Colonic mucosa (tissue), 4 donors: ENCODE results near the gene XCR1. TPM values are rescaled to one million over a fixed set of nuclear protein-coding genes. Genes with fewer than 3 reads are reported as not detected.

Source experiments
- DNase-seq: peaks from one replicate; pipeline ENCODE4 v3.0.0-alpha.2; 2020
- H3K27ac ChIP-seq: fragments of 200-600 bp; one replicate; pipeline ENCODE4 v1.8.0; 2021
- H3K27me3 ChIP-seq: fragments of 200-600 bp; one replicate; pipeline ENCODE4 v1.8.0; 2021
- H3K36me3 ChIP-seq: fragments of 200-600 bp; one replicate; pipeline ENCODE4 v1.8.0; 2021
- H3K4me1 ChIP-seq: fragments of 200-600 bp; one replicate; pipeline ENCODE4 v1.8.0; 2021; ENCODE audit warnings: mild to moderate bottlenecking
- H3K4me3 ChIP-seq: fragments of 200-600 bp; one replicate; pipeline ENCODE4 v1.8.0; 2021
- H3K9ac ChIP-seq, 2 donors: one replicate each; pipeline ENCODE4 v1.7.0; 2013; ENCODE audit warnings: control low read depth in 2 of 2, low read depth in 2 of 2, low read length in 2 of 2
- H3K9me3 ChIP-seq: fragments of 200-600 bp; one replicate; pipeline ENCODE4 v1.8.0; 2021
- CTCF ChIP-seq: fragments of 200-600 bp; IDR thresholded peaks from one replicate; pipeline ENCODE4 v1.8.0; 2022; ENCODE audit warnings: antibody characterized with exemption, mild to moderate bottlenecking
- intact Hi-C: fragments of 100-400 bp; cut with DNase I; formaldehyde crosslinking; loops from one replicate; pipeline ENCODE4 v1.14.1; 2022
- total RNA-seq, 2 donors: library from RNA; stranded (reverse); fragmentation: NEBNext Ultra II Directional in 1 of 2; extraction: Animal tissue kit (Norgen Biotek cat#: 25700) in 1 of 2; gene quantifications; one replicate each; pipeline ENCODE4 v1.2.1, GENCODE V29; 2021
- donor health status: healthy.
- donor health status: DM: no; HTN: no; CAD: no.
- donor health status: DM: no; HTN: no; CAD: no.

The XCR1 gene
- total RNA-seq, 2 donors from 2014 or later: 0.05 to 0.17 TPM

GRCh38 chr3:46021516-46021915 lies 5.8 kb downstream of the XCR1 start:
- Histone ChIP-seq H3K27me3 (no peaks in the 10 kb centered on the region), H3K27ac (no peak overlapping the region), H3K4me3 (no peak overlapping the region), H3K9ac (no peak overlapping the region), H3K9me3 (no peaks in the 10 kb centered on the region), H3K4me1 (no peaks in the 10 kb centered on the region), H3K36me3 (no peaks in the 10 kb centered on the region)
- TF ChIP-seq CTCF: no peak
- intact Hi-C loops: no loop called here
- no peak for DNase-seq

- Histone ChIP-seq H3K4me1 (no peaks in the 10 kb centered on the region), H3K4me3 (no peak overlapping the region), H3K27ac (no peak overlapping the region), H3K9me3 (no peaks in the 10 kb centered on the region), H3K9ac (no peak overlapping the region), H3K36me3 (no peaks in the 10 kb centered on the region), H3K27me3 (no peaks in the 10 kb centered on the region)
- no peak for TF ChIP-seq CTCF
- intact Hi-C loops: no loop called here
- no peak for DNase-seq
Observed at GRCh38 chr3:46020766-46021510, 6.3 kb downstream of the XCR1 start.

- no peaks in the 10 kb centered on the region for H3K27me3 ChIP-seq
- intact Hi-C loops: no loop called here
- no peaks in the 10 kb centered on the region for H3K4me1 ChIP-seq
- no peak overlapping the region for H3K4me3 ChIP-seq
- no peak for DNase-seq
- no peak overlapping the region for H3K27ac ChIP-seq
- no peaks in the 10 kb centered on the region for H3K36me3 ChIP-seq
- H3K9me3 ChIP-seq: no peaks in the 10 kb centered on the region
- no peak overlapping the region for H3K9ac ChIP-seq
- no peak for TF ChIP-seq CTCF
Observed at GRCh38 chr3:46019707-46020106, 7.6 kb downstream of the XCR1 start.

GRCh38 chr3:46017720-46018119 lies 9.6 kb downstream of the XCR1 start:
- no peak for DNase-seq
- H3K4me3 ChIP-seq: no peak overlapping the region
- no peak overlapping the region for H3K27ac ChIP-seq
- H3K9ac ChIP-seq: no peak overlapping the region
- intact Hi-C loops: no loop called here
- no peak for TF ChIP-seq CTCF
- no peaks in the 10 kb centered on the region for H3K36me3 ChIP-seq
- no peaks in the 10 kb centered on the region for H3K4me1 ChIP-seq
- no peaks in the 10 kb centered on the region for H3K27me3 ChIP-seq
- H3K9me3 ChIP-seq: no peaks in the 10 kb centered on the region

GRCh38 chr3:46013316-46014094 lies 13.8 kb downstream of the XCR1 start:
- Histone ChIP-seq H3K4me1 (no peaks in the 10 kb centered on the region), H3K27me3 (no peaks in the 10 kb centered on the region), H3K9ac (no peak overlapping the region), H3K36me3 (no peaks in the 10 kb centered on the region), H3K4me3 (no peak overlapping the region), H3K9me3 (no peaks in the 10 kb centered on the region), H3K27ac (no peak overlapping the region)
- no peak for DNase-seq
- TF ChIP-seq CTCF: no peak
- intact Hi-C loops: no loop called here
